ENCODE data around the gene PLA2G12B.

- TF ChIP-seq POLR2A (IDR thresholded peaks at IDR 0.05; ENCODE audit: low read depth, low read length) (no peak), POLR2AphosphoS5 (IDR thresholded peaks at IDR 0.05; ENCODE audit: low read depth, low read length) (no peak)
Observed at GRCh38 chr10:72910705-72911104, 43.9 kb downstream of the PLA2G12B start.

Data from GM12891 (cell line).